Measurements from ENCODE around the gene FBXL14.

Gene FBXL14

DNA sequence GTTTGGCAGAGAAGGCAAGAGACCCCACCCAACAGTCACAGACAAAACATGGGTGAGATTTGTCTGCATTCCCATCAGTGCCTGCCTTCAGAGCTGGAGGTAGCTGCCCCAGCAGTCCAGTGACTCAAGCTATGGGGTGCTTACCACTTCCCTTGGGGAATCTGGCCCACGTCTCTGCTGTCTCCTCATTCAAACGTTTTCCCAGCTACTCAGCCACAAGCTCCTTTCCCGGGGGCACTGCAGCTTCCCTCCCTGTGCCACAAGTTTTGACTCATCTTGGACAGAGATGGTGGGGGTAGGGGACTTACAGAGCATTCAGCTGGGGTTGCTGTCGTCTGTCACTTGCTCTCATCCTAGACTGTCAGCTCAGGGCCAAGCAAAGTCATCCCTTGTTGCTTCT is 66.6 kb downstream of the FBXL14 start:
- TF ChIP-seq, protein P1, sequence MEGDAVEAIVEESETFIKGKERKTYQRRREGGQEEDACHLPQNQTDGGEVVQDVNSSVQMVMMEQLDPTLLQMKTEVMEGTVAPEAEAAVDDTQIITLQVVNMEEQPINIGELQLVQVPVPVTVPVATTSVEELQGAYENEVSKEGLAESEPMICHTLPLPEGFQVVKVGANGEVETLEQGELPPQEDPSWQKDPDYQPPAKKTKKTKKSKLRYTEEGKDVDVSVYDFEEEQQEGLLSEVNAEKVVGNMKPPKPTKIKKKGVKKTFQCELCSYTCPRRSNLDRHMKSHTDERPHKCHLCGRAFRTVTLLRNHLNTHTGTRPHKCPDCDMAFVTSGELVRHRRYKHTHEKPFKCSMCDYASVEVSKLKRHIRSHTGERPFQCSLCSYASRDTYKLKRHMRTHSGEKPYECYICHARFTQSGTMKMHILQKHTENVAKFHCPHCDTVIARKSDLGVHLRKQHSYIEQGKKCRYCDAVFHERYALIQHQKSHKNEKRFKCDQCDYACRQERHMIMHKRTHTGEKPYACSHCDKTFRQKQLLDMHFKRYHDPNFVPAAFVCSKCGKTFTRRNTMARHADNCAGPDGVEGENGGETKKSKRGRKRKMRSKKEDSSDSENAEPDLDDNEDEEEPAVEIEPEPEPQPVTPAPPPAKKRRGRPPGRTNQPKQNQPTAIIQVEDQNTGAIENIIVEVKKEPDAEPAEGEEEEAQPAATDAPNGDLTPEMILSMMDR (IDR thresholded peaks at IDR 0.05): no peak
- Histone ChIP-seq H3K27ac (no peak overlapping the region), H3K27me3 (peaks cover 98% of the 10 kb centered on the region), H3K9me3 (no peaks in the 10 kb centered on the region), H3K36me3 (no peaks in the 10 kb centered on the region), H3K4me3 (ENCODE audit: low read depth in 1 of 2, low read length in 1 of 2) (no peak overlapping the region), H3K4me1 (ENCODE audit: control insufficient read depth in 1 of 2, insufficient read depth in 1 of 2, low read depth in 1 of 2, low read length in 1 of 2) (peaks cover 5 to 16% of the 10 kb centered on the region in 2 experiments)

DNA sequence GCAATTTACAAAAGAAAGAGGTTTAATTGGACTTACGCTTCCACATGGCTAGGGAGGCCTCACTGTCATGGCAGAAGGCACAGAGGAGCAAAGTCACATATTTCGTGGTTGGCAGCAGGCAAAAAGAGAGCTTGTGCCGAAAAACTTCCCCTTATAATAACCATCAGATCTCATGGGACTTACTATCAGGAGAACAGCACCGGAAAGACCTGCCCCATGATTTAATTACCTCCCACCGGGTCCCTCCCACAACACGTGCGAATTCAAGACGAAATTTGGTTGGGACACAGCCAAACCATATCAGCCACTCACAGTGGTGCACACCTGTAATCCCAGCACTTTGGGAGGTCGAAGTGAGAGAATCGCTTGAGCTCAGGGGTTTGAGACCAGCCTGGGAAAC is 68.5 kb downstream of the FBXL14 start:
- H3K4me1 ChIP-seq (ENCODE audit: control insufficient read depth in 1 of 2, insufficient read depth in 1 of 2, low read depth in 1 of 2, low read length in 1 of 2): peaks cover 0 to 9% of the 10 kb centered on the region in 2 experiments
- H3K27me3 ChIP-seq: peaks cover 87% of the 10 kb centered on the region
- H3K4me3 ChIP-seq (ENCODE audit: low read depth in 1 of 2, low read length in 1 of 2): no peak overlapping the region
- H3K27ac ChIP-seq: no peak overlapping the region
- H3K9me3 ChIP-seq: no peaks in the 10 kb centered on the region
- no peaks in the 10 kb centered on the region for H3K36me3 ChIP-seq
- TF ChIP-seq, protein P1 (IDR thresholded peaks at IDR 0.05): no peak

DNA sequence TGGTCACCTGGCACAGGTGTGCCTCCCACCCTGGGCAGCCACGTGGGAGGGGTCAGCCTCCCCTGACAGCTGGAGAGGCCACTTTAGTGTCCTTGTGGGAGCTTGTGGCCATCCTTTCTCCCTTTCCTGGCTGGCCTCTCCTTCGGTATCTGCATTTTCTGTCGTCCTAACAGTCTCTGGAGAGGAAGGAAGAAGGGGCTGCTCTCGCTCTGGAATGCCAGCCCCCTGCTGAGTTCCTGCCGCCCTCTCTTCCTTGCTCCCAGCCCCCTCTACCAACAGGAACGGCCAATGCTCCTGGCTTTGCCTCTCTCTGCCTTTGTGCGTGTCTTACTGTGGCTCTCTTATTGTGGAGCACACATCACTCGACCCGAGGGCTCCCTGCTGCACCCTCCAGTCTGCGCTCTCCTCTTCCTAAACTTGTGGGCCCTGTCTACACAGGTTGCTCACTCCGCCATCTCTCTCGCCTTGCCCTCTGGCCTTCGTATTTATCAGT is 70.8 kb downstream of the FBXL14 start:
- Histone ChIP-seq H3K4me3 (ENCODE audit: low read depth in 1 of 2, low read length in 1 of 2) (no peak overlapping the region), H3K27me3 (peaks cover 88% of the 10 kb centered on the region), H3K4me1 (ENCODE audit: control insufficient read depth in 1 of 2, insufficient read depth in 1 of 2, low read depth in 1 of 2, low read length in 1 of 2) (no peaks in the 10 kb centered on the region), H3K36me3 (no peaks in the 10 kb centered on the region), H3K9me3 (no peaks in the 10 kb centered on the region), H3K27ac (no peak overlapping the region)
- TF ChIP-seq, protein P1 (IDR thresholded peaks at IDR 0.05): no peak

DNA sequence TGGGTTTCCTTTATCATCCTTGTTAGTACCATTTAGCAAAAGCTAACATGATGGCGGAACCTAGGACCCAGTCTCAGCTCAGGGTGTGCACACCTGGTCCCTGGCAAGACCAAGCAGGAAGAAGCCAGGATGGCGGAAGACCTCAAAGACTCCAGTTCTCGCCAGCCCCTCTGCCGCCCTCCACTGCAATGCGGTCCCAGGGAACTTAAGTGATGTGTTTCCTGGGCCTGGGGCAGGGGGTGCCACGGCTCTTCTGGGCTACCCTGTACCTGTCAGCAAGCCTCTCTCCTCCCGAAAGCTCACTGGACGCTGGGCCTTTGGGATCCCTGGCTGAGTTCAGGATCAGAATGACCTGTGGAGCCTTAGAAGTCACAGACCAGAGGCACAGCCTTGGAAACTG is 71.3 kb downstream of the FBXL14 start:
- no peak overlapping the region for H3K4me3 ChIP-seq (ENCODE audit: low read depth in 1 of 2, low read length in 1 of 2)

DNA sequence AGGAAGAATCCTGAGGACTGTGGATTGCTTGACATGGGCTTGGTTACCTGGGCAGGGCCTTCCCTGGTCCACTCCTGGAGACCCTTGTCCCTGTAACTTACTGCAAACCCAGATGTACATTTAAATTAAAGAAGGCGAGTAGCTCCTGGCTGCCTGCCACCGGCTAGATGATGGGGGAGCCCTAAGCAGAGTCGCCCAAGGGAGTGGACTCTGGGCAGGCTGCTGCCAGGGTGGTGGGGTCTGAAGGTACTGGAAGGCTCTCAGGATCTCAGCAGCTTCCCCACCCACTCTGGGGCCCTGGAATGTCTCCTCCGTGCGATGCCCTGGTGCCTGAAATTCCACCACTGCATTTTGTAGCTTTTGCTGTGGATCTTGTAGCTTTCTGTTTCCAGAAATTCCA is 74.7 kb downstream of the FBXL14 start:
- Histone ChIP-seq H3K4me1 (ENCODE audit: control insufficient read depth in 1 of 2, insufficient read depth in 1 of 2, low read depth in 1 of 2, low read length in 1 of 2) (no peaks in the 10 kb centered on the region), H3K9me3 (no peaks in the 10 kb centered on the region), H3K27ac (no peak overlapping the region), H3K4me3 (ENCODE audit: low read depth in 1 of 2, low read length in 1 of 2) (no peak overlapping the region), H3K27me3 (peaks cover 66% of the 10 kb centered on the region), H3K36me3 (no peaks in the 10 kb centered on the region)
- TF ChIP-seq, protein P1 (IDR thresholded peaks at IDR 0.05): no peak

More for the DNA sequence above, 71.3 kb downstream of the FBXL14 start:
- Histone ChIP-seq H3K27ac (no peak overlapping the region), H3K27me3 (peaks cover 88% of the 10 kb centered on the region), H3K9me3 (no peaks in the 10 kb centered on the region), H3K36me3 (no peaks in the 10 kb centered on the region), H3K4me1 (ENCODE audit: control insufficient read depth in 1 of 2, insufficient read depth in 1 of 2, low read depth in 1 of 2, low read length in 1 of 2) (no peaks in the 10 kb centered on the region)
- TF ChIP-seq, protein P1 (IDR thresholded peaks at IDR 0.05): no peak

All from neutrophil (primary cell).